Activated CD4-positive, alpha-beta T cell treated with anti-CD3 and anti-CD28 coated beads for 36 hours (primary cell): ENCODE data around the gene CCT6A. TPM values are rescaled to one million over a fixed set of nuclear protein-coding genes. Genes with fewer than 3 reads are reported as not detected.
"Not testable (repeated sequence)": the region's sequence is repeated elsewhere in the genome, so short reads cannot be mapped to it uniquely, and the experiment has no call there.

Experiments used
- ATAC-seq: fragments of 200-7000 bp; cut with Tn5 transposase; one replicate; pipeline ENCODE4 v1.10.0; 2021; ENCODE audit warnings: mild to moderate bottlenecking, moderate library complexity
- CTCF ChIA-PET: fragments of 350-600 bp; sonication (Branson Sonifier 250); formaldehyde crosslinking; loops from one replicate; lab custom pipeline; 2021; ENCODE audit warnings: antibody characterized with exemption; lab: Charles Lee
- POLR2A ChIA-PET: fragments of 350-600 bp; sonication (Branson Sonifier 250); formaldehyde crosslinking; loops from one replicate; lab custom pipeline; 2021; ENCODE audit warnings: antibody characterized with exemption, inconsistent platforms; lab: Charles Lee
- DNase-seq: peaks from one replicate; pipeline ENCODE4 v3.0.0-alpha.2; 2020
- H3K27ac Mint-ChIP-seq: one replicate; pipeline ENCODE4 v1.8.0; 2021; ENCODE audit warnings: mixed read lengths
- H3K27me3 Mint-ChIP-seq: one replicate; pipeline ENCODE4 v1.8.0; 2021; ENCODE audit warnings: mixed read lengths
- H3K36me3 Mint-ChIP-seq: one replicate; pipeline ENCODE4 v1.8.0; 2021; ENCODE audit warnings: low read depth, mixed read lengths
- H3K4me1 Mint-ChIP-seq: one replicate; pipeline ENCODE4 v1.8.0; 2021; ENCODE audit warnings: mixed read lengths
- H3K4me3 Mint-ChIP-seq: one replicate; pipeline ENCODE4 v1.8.0; 2021; ENCODE audit warnings: mild to moderate bottlenecking, moderate library complexity, mixed read lengths
- H3K9me3 Mint-ChIP-seq: one replicate; pipeline ENCODE4 v1.8.0; 2021; ENCODE audit warnings: low read depth, mixed read lengths
- intact Hi-C, 2 experiments: fragments of 100-400 bp; cut with DNase I in 1 of 2; cut with micrococcal nuclease in 1 of 2; formaldehyde crosslinking; loops; one replicate each; pipeline versions ENCODE4 v1.14.2 to v1.15.1; 2022 to 2024; cut with DNase I, micrococcal nuclease
- total RNA-seq, 2 experiments: library from RNA; stranded (reverse); gene quantifications; one replicate each; pipeline ENCODE4 v1.2.3, GENCODE V29; 2021

The CCT6A gene, protein sequence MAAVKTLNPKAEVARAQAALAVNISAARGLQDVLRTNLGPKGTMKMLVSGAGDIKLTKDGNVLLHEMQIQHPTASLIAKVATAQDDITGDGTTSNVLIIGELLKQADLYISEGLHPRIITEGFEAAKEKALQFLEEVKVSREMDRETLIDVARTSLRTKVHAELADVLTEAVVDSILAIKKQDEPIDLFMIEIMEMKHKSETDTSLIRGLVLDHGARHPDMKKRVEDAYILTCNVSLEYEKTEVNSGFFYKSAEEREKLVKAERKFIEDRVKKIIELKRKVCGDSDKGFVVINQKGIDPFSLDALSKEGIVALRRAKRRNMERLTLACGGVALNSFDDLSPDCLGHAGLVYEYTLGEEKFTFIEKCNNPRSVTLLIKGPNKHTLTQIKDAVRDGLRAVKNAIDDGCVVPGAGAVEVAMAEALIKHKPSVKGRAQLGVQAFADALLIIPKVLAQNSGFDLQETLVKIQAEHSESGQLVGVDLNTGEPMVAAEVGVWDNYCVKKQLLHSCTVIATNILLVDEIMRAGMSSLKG
- total RNA-seq: 100 to 1,000 TPM; 182 to 237 TPM

DNA sequence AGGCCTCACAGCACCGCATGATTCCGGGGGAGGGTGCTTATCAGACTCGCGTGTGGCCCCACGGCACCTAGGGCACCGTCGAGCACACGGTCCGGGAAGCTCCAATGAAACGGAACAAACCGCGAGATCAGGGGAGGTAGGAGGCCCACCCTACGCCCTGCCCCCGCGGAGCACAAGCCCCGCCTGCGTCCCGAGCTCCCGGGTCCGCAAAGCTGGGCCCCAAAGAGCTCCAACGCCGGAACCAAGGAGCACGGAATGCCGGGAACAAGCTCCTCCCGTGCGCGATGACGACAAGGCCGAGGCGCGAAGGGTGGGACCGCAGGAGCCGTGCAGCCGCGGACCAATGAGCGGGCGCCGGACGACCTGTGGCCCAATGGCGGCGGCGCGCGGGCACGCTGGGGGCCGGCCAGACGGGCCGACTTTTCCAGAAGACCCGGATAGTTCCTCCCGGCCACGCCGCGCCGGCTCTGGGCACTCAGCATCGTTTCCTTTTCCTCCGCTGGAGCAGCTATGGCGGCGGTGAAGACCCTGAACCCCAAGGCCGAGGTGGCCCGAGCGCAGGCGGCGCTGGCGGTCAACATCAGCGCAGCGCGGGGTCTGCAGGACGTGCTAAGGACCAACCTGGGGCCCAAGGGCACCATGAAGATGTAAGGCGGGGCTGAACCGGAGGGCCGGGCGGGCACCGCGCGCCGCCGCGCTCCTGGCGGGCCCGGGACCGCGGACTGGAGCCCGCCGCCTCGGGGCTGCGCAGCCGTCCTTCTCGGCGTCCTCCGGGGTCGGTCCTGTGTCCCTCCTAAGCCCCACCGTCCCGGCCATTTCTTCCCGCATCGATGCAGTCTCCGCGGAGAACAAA, at the start of gene CCT6A, which contains the start of gene PSPH:
CCT6A (plus strand) TSS at position 427 of the 853 bp plus-strand sequence; CDS start at position 511, 84 bp downstream.
PSPH (minus strand) TSS at position 106 of the 853 bp plus-strand sequence. CDS start 30,232 bp downstream, outside the sequence.
- intact Hi-C loops: loop anchor here (1.0 to 5.0 kb wide), 12 partner anchors 13 to 684 kb away; partner anchors contain the start of genes CHCHD2 (in 2 of the 2), SUMF2 (in 2 of the 2), LANCL2 (in 1 of the 2) and MRPS17 (in 1 of the 2)
- DNase-seq: peak; percentile 95
- no peaks in the 10 kb centered on the region for H3K27me3 Mint-ChIP-seq
- peaks cover 45% of the 10 kb centered on the region for H3K36me3 Mint-ChIP-seq
- H3K4me3 Mint-ChIP-seq: peak within 1 kb of the TSS; percentile 96
- H3K27ac Mint-ChIP-seq: peak within 1 kb of the TSS; percentile 95
- H3K4me1 Mint-ChIP-seq: peaks cover 49% of the 10 kb centered on the region
- POLR2A ChIA-PET: interaction anchor here (0.6 to 1.4 kb wide), 8 partner anchors 13 to 1293 kb away, joined by 3 to 14 read pairs (median 4); partner anchors contain the start of genes SEC61G and SUMF2
- ATAC-seq: peak; percentile 95
- CTCF ChIA-PET: interaction anchor here (0.8 to 1.5 kb wide), 5 partner anchors 11 to 87 kb away, joined by 3 to 9 read pairs (median 3); no protein-coding TSS in a partner anchor
- H3K9me3 Mint-ChIP-seq: no peaks in the 10 kb centered on the region

- H3K9me3 Mint-ChIP-seq: no peaks in the 10 kb centered on the region
- intact Hi-C loops: no loop called here
- CTCF ChIA-PET: interaction anchor here (0.6 to 5.2 kb wide), 2 partner anchors 69 to 141 kb away, joined by 3 to 41 read pairs; no protein-coding TSS in a partner anchor
Measured at GRCh38 chr7:56003749-56004148, 47.8 kb upstream of the CCT6A start.

GRCh38 chr7:56007167-56007652, 44.4 kb upstream of the CCT6A start:
- no peaks in the 10 kb centered on the region for H3K4me1 Mint-ChIP-seq
- ATAC-seq: peak; percentile 32
- intact Hi-C loops: no loop called here
- DNase-seq: no peak
- CTCF ChIA-PET: interaction anchor here (0.8 to 5.2 kb wide), 4 partner anchors 13 to 66 kb away, joined by 3 to 41 read pairs (median 4); no protein-coding TSS in a partner anchor
- H3K27me3 Mint-ChIP-seq: no peaks in the 10 kb centered on the region
- peaks cover 6% of the 10 kb centered on the region for H3K36me3 Mint-ChIP-seq
- no peak overlapping the region for H3K4me3 Mint-ChIP-seq
- no peaks in the 10 kb centered on the region for H3K9me3 Mint-ChIP-seq
- no peak overlapping the region for H3K27ac Mint-ChIP-seq
- POLR2A ChIA-PET: interaction anchor here (0.5 kb wide), 1 partner anchor 65 kb away, joined by 12 read pairs; no protein-coding TSS in a partner anchor

More at GRCh38 chr7:56003749-56004148, 47.8 kb upstream of the CCT6A start:
- Mint-ChIP-seq H3K36me3 (peaks cover 10% of the 10 kb centered on the region), H3K4me1 (peaks cover 16% of the 10 kb centered on the region), H3K27me3 (no peaks in the 10 kb centered on the region), H3K4me3 (no peak overlapping the region), H3K27ac (no peak overlapping the region)
- no peak for DNase-seq
- ATAC-seq: no peak
- POLR2A ChIA-PET: no interaction called here

DNA sequence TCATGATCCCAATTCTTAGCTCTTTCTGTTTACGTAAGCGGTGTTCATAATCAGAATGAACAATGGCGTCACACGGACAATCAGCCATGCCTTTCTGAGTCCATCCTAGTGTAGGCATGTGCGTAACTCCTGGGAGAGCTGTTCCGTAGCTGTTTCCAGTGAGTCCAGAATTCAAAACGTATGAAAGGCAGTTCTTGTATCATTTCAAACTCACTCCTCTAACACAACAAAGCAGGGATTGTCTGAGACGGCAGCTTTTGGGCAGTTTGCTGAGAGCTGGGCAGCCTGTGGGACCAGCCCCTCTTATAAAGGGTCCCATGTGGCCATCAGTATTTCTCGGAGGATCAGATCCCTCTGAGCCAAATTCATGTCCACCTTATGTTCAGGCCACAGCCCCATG, 43.7 kb upstream of the CCT6A start:
- Mint-ChIP-seq H3K27me3 (no peaks in the 10 kb centered on the region), H3K27ac (no peak overlapping the region), H3K4me3 (no peak overlapping the region), H3K4me1 (no peaks in the 10 kb centered on the region), H3K36me3 (peaks cover 6% of the 10 kb centered on the region), H3K9me3 (no peaks in the 10 kb centered on the region)
- ChIA-PET POLR2A (interaction anchor here (0.5 kb wide), 1 partner anchor 64 kb away, joined by 12 read pairs; no protein-coding TSS in a partner anchor), CTCF (interaction anchor here (0.8 to 5.2 kb wide), 2 partner anchors 28 to 65 kb away, joined by 3 to 41 read pairs; no protein-coding TSS in a partner anchor)
- intact Hi-C loops: no loop called here
- ATAC-seq (no peak), DNase-seq (no peak)

GRCh38 chr7:56009695-56010094, 41.9 kb upstream of the CCT6A start:
- Mint-ChIP-seq H3K36me3 (peaks cover 14% of the 10 kb centered on the region), H3K4me1 (no peaks in the 10 kb centered on the region), H3K27me3 (no peaks in the 10 kb centered on the region), H3K9me3 (no peaks in the 10 kb centered on the region), H3K4me3 (no peak overlapping the region), H3K27ac (no peak overlapping the region)
- DNase-seq: no peak
- ChIA-PET CTCF (no interaction called here), POLR2A (no interaction called here)
- no peak for ATAC-seq
- intact Hi-C loops: no loop called here

- ATAC-seq, H3K4me1 Mint-ChIP-seq, H3K27me3 Mint-ChIP-seq, H3K4me3 Mint-ChIP-seq, H3K9me3 Mint-ChIP-seq, H3K27ac Mint-ChIP-seq, intact Hi-C loops, POLR2A ChIA-PET, DNase-seq: not testable (repeated sequence)
- CTCF ChIA-PET: interaction anchor here (1.1 kb wide), 1 partner anchor 59 kb away, joined by 3 read pairs; no protein-coding TSS in a partner anchor
- peaks cover 28% of the 10 kb centered on the region for H3K36me3 Mint-ChIP-seq
Measured at GRCh38 chr7:56017015-56017414, 34.5 kb upstream of the CCT6A start.

GRCh38 chr7:56019501-56019900, 32.1 kb upstream of the CCT6A start:
- Mint-ChIP-seq H3K4me1 (no peaks in the 10 kb centered on the region), H3K27me3 (no peaks in the 10 kb centered on the region)
- CTCF ChIA-PET: interaction anchor here (1.2 to 1.4 kb wide), 2 partner anchors 13 kb away, joined by 3 to 4 read pairs; no protein-coding TSS in a partner anchor

DNA sequence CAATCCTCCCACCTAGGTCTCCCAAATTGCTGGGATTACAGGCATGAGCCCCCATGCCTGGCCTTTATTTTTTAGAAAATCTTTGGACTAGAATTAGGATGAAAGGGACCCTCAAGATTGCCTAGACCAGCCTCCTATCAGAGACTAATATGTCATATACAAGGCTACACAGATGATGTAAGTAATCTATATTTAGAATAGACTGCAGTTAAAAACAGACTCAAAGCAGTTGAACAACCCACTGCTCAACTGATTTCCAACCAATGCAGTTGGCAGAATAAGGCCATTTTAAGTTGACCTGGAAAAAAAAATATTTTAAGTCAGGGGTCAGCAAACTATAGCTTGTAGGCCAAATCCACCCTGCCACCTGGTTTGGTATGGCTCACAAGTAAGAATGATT, 28.1 kb upstream of the CCT6A start:
- Mint-ChIP-seq H3K27ac (no peak overlapping the region), H3K36me3 (peaks cover 33% of the 10 kb centered on the region), H3K27me3 (no peaks in the 10 kb centered on the region), H3K4me3 (no peak overlapping the region), H3K9me3 (no peaks in the 10 kb centered on the region), H3K4me1 (no peaks in the 10 kb centered on the region)
- ATAC-seq (no peak), DNase-seq (no peak)
- intact Hi-C loops: no loop called here
- ChIA-PET CTCF (no interaction called here), POLR2A (no interaction called here)

More at GRCh38 chr7:56019501-56019900, 32.1 kb upstream of the CCT6A start:
- intact Hi-C loops: no loop called here
- ATAC-seq: no peak
- Mint-ChIP-seq H3K36me3 (peaks cover 26% of the 10 kb centered on the region), H3K4me3 (no peak overlapping the region), H3K27ac (no peak overlapping the region), H3K9me3 (no peaks in the 10 kb centered on the region)
- no peak for DNase-seq
- POLR2A ChIA-PET: interaction anchor here (0.6 kb wide), 1 partner anchor 16 kb away, joined by 3 read pairs; no protein-coding TSS in a partner anchor

DNA sequence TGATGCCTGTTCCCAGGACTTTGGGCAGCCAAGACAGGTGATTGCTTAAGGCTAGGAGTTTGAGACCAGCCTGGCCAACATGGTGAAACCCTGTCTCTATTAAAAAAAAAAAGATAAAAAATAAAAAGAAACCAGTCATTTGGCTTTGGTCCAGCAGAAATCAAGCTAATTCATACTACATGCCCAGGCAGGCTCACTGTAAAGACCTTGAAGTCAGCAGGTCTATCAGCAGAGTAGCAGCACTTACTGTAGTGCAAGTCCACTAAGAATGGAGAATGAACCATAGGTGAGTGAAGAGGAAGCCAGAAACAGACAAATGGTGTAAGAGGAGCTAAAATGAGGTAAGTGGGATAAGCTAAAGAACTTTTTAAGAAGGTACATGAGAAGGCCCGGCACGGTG, 25.0 kb upstream of the CCT6A start:
- intact Hi-C loops: no loop called here
- Mint-ChIP-seq H3K27me3 (no peaks in the 10 kb centered on the region), H3K9me3 (no peaks in the 10 kb centered on the region), H3K27ac (no peak overlapping the region), H3K4me3 (no peak overlapping the region), H3K36me3 (peaks cover 34% of the 10 kb centered on the region), H3K4me1 (no peaks in the 10 kb centered on the region)
- DNase-seq: no peak
- no peak for ATAC-seq
- ChIA-PET CTCF (interaction anchor here (0.6 to 0.7 kb wide), 2 partner anchors 27 to 60 kb away, joined by 4 read pairs; no protein-coding TSS in a partner anchor), POLR2A (interaction anchor here (0.9 kb wide), 1 partner anchor 25 kb away, joined by 3 read pairs; the partner anchor contains the start of gene PSPH)

DNA sequence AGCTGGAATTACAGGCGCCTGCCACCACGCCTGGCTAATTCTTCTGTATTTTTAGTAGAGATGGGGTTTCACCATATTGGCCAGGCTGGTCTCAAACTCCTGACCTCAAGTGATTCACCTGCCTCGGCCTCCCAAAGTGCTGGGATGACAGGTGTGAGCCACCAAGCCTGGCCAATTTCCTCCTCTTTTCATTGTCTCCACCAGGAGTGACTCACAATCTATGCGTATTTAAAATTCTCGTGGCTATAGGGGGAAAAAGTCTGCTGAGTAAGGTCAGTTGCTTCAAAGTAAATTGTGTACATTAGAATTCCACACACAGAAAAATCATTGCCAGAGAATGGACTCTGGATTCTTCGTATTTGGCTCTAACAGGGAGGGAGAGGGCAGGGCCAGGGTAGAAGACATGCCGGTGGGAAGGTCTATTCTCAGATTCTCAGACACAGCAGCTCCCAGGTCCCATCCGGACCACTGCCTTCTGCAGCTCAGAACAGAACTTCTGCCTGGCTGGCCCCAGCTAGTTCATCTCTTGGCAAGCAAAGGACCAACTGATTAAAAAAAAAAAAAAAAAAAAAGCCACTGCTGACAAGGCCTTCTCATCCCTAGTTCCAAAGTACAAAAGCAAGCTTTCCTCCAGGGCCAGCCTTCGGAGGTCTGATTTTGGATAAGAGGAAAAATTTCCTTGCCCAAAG, 22.5 kb upstream of the CCT6A start:
- no peaks in the 10 kb centered on the region for H3K9me3 Mint-ChIP-seq
- intact Hi-C loops: no loop called here
- no peak overlapping the region for H3K4me3 Mint-ChIP-seq
- ATAC-seq (no peak), DNase-seq (no peak)
- POLR2A ChIA-PET: no interaction called here
- CTCF ChIA-PET: no interaction called here
- H3K27me3 Mint-ChIP-seq: no peaks in the 10 kb centered on the region
- H3K4me1 Mint-ChIP-seq: peaks cover 8% of the 10 kb centered on the region
- no peak overlapping the region for H3K27ac Mint-ChIP-seq
- peaks cover 38% of the 10 kb centered on the region for H3K36me3 Mint-ChIP-seq
